Measurements from ENCODE around the gene BRAF.
A peak's percentile ranks its signal among the peaks of the same experiment; 100 is the strongest.
"Not testable (repeated sequence)": the region's sequence is repeated elsewhere in the genome, so short reads cannot be mapped to it uniquely, and the experiment has no call there.

BRAF gene

GRCh38 chr7:140726281-140726680 lies 198.4 kb downstream of the BRAF start:
- Histone ChIP-seq H3K4me3 (ENCODE audit: insufficient read length, low read depth) (no peak overlapping the region), H3K27me3 (ENCODE audit: insufficient read depth, insufficient read length) (no peaks in the 10 kb centered on the region), H3K36me3 (ENCODE audit: insufficient read depth, insufficient read length, low read length) (no peaks in the 10 kb centered on the region), H3K9me3 (ENCODE audit: insufficient read depth, low read length) (no peaks in the 10 kb centered on the region), H3K9ac (ENCODE audit: insufficient read length, low read depth) (no peak overlapping the region), H3K4me1 (ENCODE audit: insufficient read depth, insufficient read length) (no peaks in the 10 kb centered on the region)
- DNase-seq (ENCODE audit: low read depth, low spot score) = peak; percentile 15
- no peak for TF ChIP-seq YY1 (IDR thresholded peaks at IDR 0.05; ENCODE audit: insufficient read depth, insufficient read length)
- no peak for TF ChIP-seq SUZ12 (IDR thresholded peaks at IDR 0.05; ENCODE audit: extremely low read depth, insufficient read depth, insufficient read length)
- no peak for TF ChIP-seq ZNF274 (IDR thresholded peaks at IDR 0.05; ENCODE audit: low read depth, low read length)

GRCh38 chr7:140724706-140725105 lies 200.0 kb downstream of the BRAF start:
- no peak overlapping the region for H3K4me3 ChIP-seq (ENCODE audit: insufficient read length, low read depth)
- no peaks in the 10 kb centered on the region for H3K36me3 ChIP-seq (ENCODE audit: insufficient read depth, insufficient read length, low read length)
- H3K9ac ChIP-seq (ENCODE audit: insufficient read length, low read depth) = no peak overlapping the region
- H3K27me3 ChIP-seq (ENCODE audit: insufficient read depth, insufficient read length) = no peaks in the 10 kb centered on the region
- no peak for DNase-seq (ENCODE audit: low read depth, low spot score)
- TF ChIP-seq SUZ12 (IDR thresholded peaks at IDR 0.05; ENCODE audit: extremely low read depth, insufficient read depth, insufficient read length) = no peak
- H3K9me3 ChIP-seq (ENCODE audit: insufficient read depth, low read length) = no peaks in the 10 kb centered on the region
- no peaks in the 10 kb centered on the region for H3K4me1 ChIP-seq (ENCODE audit: insufficient read depth, insufficient read length)

- Histone ChIP-seq H3K9me3 (ENCODE audit: insufficient read depth, low read length) (no peaks in the 10 kb centered on the region), H3K4me3 (ENCODE audit: insufficient read length, low read depth) (no peak overlapping the region), H3K36me3 (ENCODE audit: insufficient read depth, insufficient read length, low read length) (no peaks in the 10 kb centered on the region), H3K9ac (ENCODE audit: insufficient read length, low read depth) (no peak overlapping the region), H3K27me3 (ENCODE audit: insufficient read depth, insufficient read length) (no peaks in the 10 kb centered on the region), H3K4me1 (ENCODE audit: insufficient read depth, insufficient read length) (no peaks in the 10 kb centered on the region)
- no peak for TF ChIP-seq ZNF274 (IDR thresholded peaks at IDR 0.05; ENCODE audit: low read depth, low read length)
- no peak for TF ChIP-seq YY1 (IDR thresholded peaks at IDR 0.05; ENCODE audit: insufficient read depth, insufficient read length)
- no peak for DNase-seq (ENCODE audit: low read depth, low spot score)
These were observed 201.2 kb downstream of the BRAF start for GRCh38 chr7:140723574-140723973.

GRCh38 chr7:140723006-140723405 lies 201.7 kb downstream of the BRAF start:
- Histone ChIP-seq H3K9ac (ENCODE audit: insufficient read length, low read depth) (no peak overlapping the region), H3K4me3 (ENCODE audit: insufficient read length, low read depth) (no peak overlapping the region), H3K9me3 (ENCODE audit: insufficient read depth, low read length) (no peaks in the 10 kb centered on the region), H3K36me3 (ENCODE audit: insufficient read depth, insufficient read length, low read length) (no peaks in the 10 kb centered on the region), H3K4me1 (ENCODE audit: insufficient read depth, insufficient read length) (no peaks in the 10 kb centered on the region), H3K27me3 (ENCODE audit: insufficient read depth, insufficient read length) (no peaks in the 10 kb centered on the region)
- DNase-seq (ENCODE audit: low read depth, low spot score) = no peak
- TF ChIP-seq SUZ12 (IDR thresholded peaks at IDR 0.05; ENCODE audit: extremely low read depth, insufficient read depth, insufficient read length) (no peak), ZNF274 (IDR thresholded peaks at IDR 0.05; ENCODE audit: low read depth, low read length) (no peak), YY1 (IDR thresholded peaks at IDR 0.05; ENCODE audit: insufficient read depth, insufficient read length) (no peak)

GRCh38 chr7:140722254-140722653 lies 202.5 kb downstream of the BRAF start:
- Histone ChIP-seq H3K9me3 (ENCODE audit: insufficient read depth, low read length) (no peaks in the 10 kb centered on the region), H3K36me3 (ENCODE audit: insufficient read depth, insufficient read length, low read length) (no peaks in the 10 kb centered on the region), H3K27me3 (ENCODE audit: insufficient read depth, insufficient read length) (no peaks in the 10 kb centered on the region), H3K4me3 (ENCODE audit: insufficient read length, low read depth) (no peak overlapping the region), H3K4me1 (ENCODE audit: insufficient read depth, insufficient read length) (no peaks in the 10 kb centered on the region), H3K9ac (ENCODE audit: insufficient read length, low read depth) (no peak overlapping the region)
- no peak for DNase-seq (ENCODE audit: low read depth, low spot score)
- TF ChIP-seq ZNF274 (IDR thresholded peaks at IDR 0.05; ENCODE audit: low read depth, low read length) = no peak
- no peak for TF ChIP-seq YY1 (IDR thresholded peaks at IDR 0.05; ENCODE audit: insufficient read depth, insufficient read length)
- no peak for TF ChIP-seq SUZ12 (IDR thresholded peaks at IDR 0.05; ENCODE audit: extremely low read depth, insufficient read depth, insufficient read length)

GRCh38 chr7:140719721-140720120 lies 205.0 kb downstream of the BRAF start:
- Histone ChIP-seq H3K9ac (ENCODE audit: insufficient read length, low read depth) (no peak overlapping the region), H3K4me1 (ENCODE audit: insufficient read depth, insufficient read length) (no peaks in the 10 kb centered on the region), H3K9me3 (ENCODE audit: insufficient read depth, low read length) (no peaks in the 10 kb centered on the region), H3K27me3 (ENCODE audit: insufficient read depth, insufficient read length) (no peaks in the 10 kb centered on the region), H3K4me3 (ENCODE audit: insufficient read length, low read depth) (no peak overlapping the region), H3K36me3 (ENCODE audit: insufficient read depth, insufficient read length, low read length) (no peaks in the 10 kb centered on the region)
- no peak for TF ChIP-seq ZNF274 (IDR thresholded peaks at IDR 0.05; ENCODE audit: low read depth, low read length)
- TF ChIP-seq SUZ12 (IDR thresholded peaks at IDR 0.05; ENCODE audit: extremely low read depth, insufficient read depth, insufficient read length) = no peak
- no peak for TF ChIP-seq YY1 (IDR thresholded peaks at IDR 0.05; ENCODE audit: insufficient read depth, insufficient read length)
- DNase-seq (ENCODE audit: low read depth, low spot score) = no peak

GRCh38 chr7:140714331-140715040 lies 210.2 kb downstream of the BRAF start:
- no peak for TF ChIP-seq YY1 (IDR thresholded peaks at IDR 0.05; ENCODE audit: insufficient read depth, insufficient read length)
- no peak for TF ChIP-seq ZNF274 (IDR thresholded peaks at IDR 0.05; ENCODE audit: low read depth, low read length)
- TF ChIP-seq SUZ12 (IDR thresholded peaks at IDR 0.05; ENCODE audit: extremely low read depth, insufficient read depth, insufficient read length) = no peak
- DNase-seq (ENCODE audit: low read depth, low spot score) = no peak
- no peaks in the 10 kb centered on the region for H3K36me3 ChIP-seq (ENCODE audit: insufficient read depth, insufficient read length, low read length)
- no peaks in the 10 kb centered on the region for H3K27me3 ChIP-seq (ENCODE audit: insufficient read depth, insufficient read length)
- H3K9ac ChIP-seq (ENCODE audit: insufficient read length, low read depth) = no peak overlapping the region
- no peaks in the 10 kb centered on the region for H3K9me3 ChIP-seq (ENCODE audit: insufficient read depth, low read length)
- H3K4me3 ChIP-seq (ENCODE audit: insufficient read length, low read depth) = no peak overlapping the region
- H3K4me1 ChIP-seq (ENCODE audit: insufficient read depth, insufficient read length) = no peaks in the 10 kb centered on the region

- not testable (repeated sequence) for H3K36me3 ChIP-seq (ENCODE audit: insufficient read depth, insufficient read length, low read length); H3K9me3 ChIP-seq (ENCODE audit: insufficient read depth, low read length); H3K27me3 ChIP-seq (ENCODE audit: insufficient read depth, insufficient read length); H3K4me1 ChIP-seq (ENCODE audit: insufficient read depth, insufficient read length); H3K9ac ChIP-seq (ENCODE audit: insufficient read length, low read depth); DNase-seq (ENCODE audit: low read depth, low spot score); H3K4me3 ChIP-seq (ENCODE audit: insufficient read length, low read depth)
These were observed 212.3 kb downstream of the BRAF start for GRCh38 chr7:140712392-140712791.

- H3K27me3 ChIP-seq (ENCODE audit: insufficient read depth, insufficient read length); H3K4me1 ChIP-seq (ENCODE audit: insufficient read depth, insufficient read length); H3K9ac ChIP-seq (ENCODE audit: insufficient read length, low read depth); H3K9me3 ChIP-seq (ENCODE audit: insufficient read depth, low read length); H3K4me3 ChIP-seq (ENCODE audit: insufficient read length, low read depth); DNase-seq (ENCODE audit: low read depth, low spot score): not testable (repeated sequence)
- H3K36me3 ChIP-seq (ENCODE audit: insufficient read depth, insufficient read length, low read length) = peaks cover 27% of the 10 kb centered on the region
These were observed 216.0 kb downstream of the BRAF start for GRCh38 chr7:140708764-140709163.
